ENCODE measurements around the gene CATSPERE.
"Not testable (repeated sequence)": the region's sequence is repeated elsewhere in the genome, so short reads cannot be mapped to it uniquely, and the experiment has no call there.

CATSPERE gene

GRCh38 chr1:244456586-244456985, 4.5 kb upstream of the CATSPERE start:
- Histone ChIP-seq H3K4me3 (ENCODE audit: control insufficient read depth in 1 of 7, extremely low read depth in 1 of 7, insufficient read depth in 4 of 7, low read depth in 2 of 7, low read length in 6 of 7) (no peak overlapping the region), H3K4me1 (ENCODE audit: control extremely low read depth in 1 of 4, control insufficient read depth in 4 of 4, insufficient read depth in 4 of 4, low read length in 3 of 4) (peaks cover 5 to 14% (median 8%) of the 10 kb centered on the region in 4 experiments), H3K27me3 (replicated peaks in 2 of 5; ENCODE audit: control insufficient read depth in 4 of 5, insufficient read depth in 5 of 5, low read length in 4 of 5) (no peaks in the 10 kb centered on the region), H3K27ac (ENCODE audit: insufficient read depth in 1 of 2, low read depth in 1 of 2, low read length in 2 of 2, poor library complexity in 1 of 2, severe bottlenecking in 2 of 2) (no peak overlapping the region), H3K36me3 (ENCODE audit: control insufficient read depth in 4 of 4, insufficient read depth in 4 of 4, low read length in 3 of 4) (no peaks in the 10 kb centered on the region), H3K9me3 (ENCODE audit: control extremely low read depth in 1 of 5, control insufficient read depth in 4 of 5, insufficient read depth in 2 of 5, low read depth in 1 of 5, low read length in 4 of 5) (peaks cover 0 to 3% (median 0%) of the 10 kb centered on the region in 5 experiments)
- POLR2A ChIA-PET: no interaction called here
- no CpG with 5 or more reads among the region's 1 CpG for WGBS (ENCODE audit: insufficient coverage)
- CTCF ChIA-PET: no interaction called here
- DNase-seq: no peak

DNA sequence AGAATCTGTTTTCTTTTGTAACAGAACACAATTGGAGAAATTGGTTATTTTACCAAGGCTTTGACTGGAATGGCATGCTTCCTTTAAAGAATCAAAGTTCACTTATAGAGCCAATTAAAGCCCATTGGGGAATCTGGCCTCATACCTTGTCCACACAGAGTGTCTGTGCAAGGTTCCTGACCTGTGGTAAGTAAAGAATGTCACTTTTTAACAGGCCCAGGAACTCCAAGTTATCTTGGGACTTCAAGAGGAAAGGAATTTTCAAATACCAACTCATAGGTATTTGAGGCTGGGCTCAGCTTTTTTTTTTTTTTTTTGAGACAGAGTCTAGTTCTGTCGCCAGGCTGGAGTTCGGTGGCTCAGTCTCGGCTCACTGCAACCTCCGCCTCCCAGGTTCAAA, 2.3 kb upstream of the CATSPERE start:
- Histone ChIP-seq H3K4me3 (ENCODE audit: control insufficient read depth in 1 of 7, extremely low read depth in 1 of 7, insufficient read depth in 4 of 7, low read depth in 2 of 7, low read length in 6 of 7) (no peak overlapping the region), H3K27ac (ENCODE audit: insufficient read depth in 1 of 2, low read depth in 1 of 2, low read length in 2 of 2, poor library complexity in 1 of 2, severe bottlenecking in 2 of 2) (no peak overlapping the region), H3K9me3 (ENCODE audit: control extremely low read depth in 1 of 5, control insufficient read depth in 4 of 5, insufficient read depth in 2 of 5, low read depth in 1 of 5, low read length in 4 of 5) (peaks cover 0 to 3% (median 0%) of the 10 kb centered on the region in 5 experiments), H3K27me3 (replicated peaks in 2 of 5; ENCODE audit: control insufficient read depth in 4 of 5, insufficient read depth in 5 of 5, low read length in 4 of 5) (no peaks in the 10 kb centered on the region), H3K36me3 (ENCODE audit: control insufficient read depth in 4 of 4, insufficient read depth in 4 of 4, low read length in 3 of 4) (no peaks in the 10 kb centered on the region), H3K4me1 (ENCODE audit: control extremely low read depth in 1 of 4, control insufficient read depth in 4 of 4, insufficient read depth in 4 of 4, low read length in 3 of 4) (peaks cover 2 to 12% (median 8%) of the 10 kb centered on the region in 4 experiments)
- CTCF ChIA-PET: no interaction called here
- no peak for DNase-seq
- POLR2A ChIA-PET: no interaction called here
- WGBS (ENCODE audit: insufficient coverage): no CpG with 5 or more reads among the region's 4 CpGs

- CTCF ChIA-PET: no interaction called here
- POLR2A ChIA-PET: no interaction called here
- DNase-seq: peak; percentile 13 to 31 (median 14)
- no peaks in the 10 kb centered on the region for H3K27me3 ChIP-seq (replicated peaks in 2 of 5; ENCODE audit: control insufficient read depth in 4 of 5, insufficient read depth in 5 of 5, low read length in 4 of 5)
- H3K4me3 ChIP-seq (ENCODE audit: control insufficient read depth in 1 of 7, extremely low read depth in 1 of 7, insufficient read depth in 4 of 7, low read depth in 2 of 7, low read length in 6 of 7): no peak overlapping the region
- no peak overlapping the region for H3K27ac ChIP-seq (ENCODE audit: insufficient read depth in 1 of 2, low read depth in 1 of 2, low read length in 2 of 2, poor library complexity in 1 of 2, severe bottlenecking in 2 of 2)
- H3K9me3 ChIP-seq (ENCODE audit: control extremely low read depth in 1 of 5, control insufficient read depth in 4 of 5, insufficient read depth in 2 of 5, low read depth in 1 of 5, low read length in 4 of 5): peaks cover 0 to 3% (median 0%) of the 10 kb centered on the region in 5 experiments
- peaks cover 2 to 12% (median 8%) of the 10 kb centered on the region in 4 experiments for H3K4me1 ChIP-seq (ENCODE audit: control extremely low read depth in 1 of 4, control insufficient read depth in 4 of 4, insufficient read depth in 4 of 4, low read length in 3 of 4)
- WGBS (ENCODE audit: insufficient coverage): 100% methylated on average over 3 of the region's 4 CpGs
- no peaks in the 10 kb centered on the region for H3K36me3 ChIP-seq (ENCODE audit: control insufficient read depth in 4 of 4, insufficient read depth in 4 of 4, low read length in 3 of 4)
Observed at GRCh38 chr1:244460197-244460596, 876 bp upstream of the CATSPERE start.

DNA sequence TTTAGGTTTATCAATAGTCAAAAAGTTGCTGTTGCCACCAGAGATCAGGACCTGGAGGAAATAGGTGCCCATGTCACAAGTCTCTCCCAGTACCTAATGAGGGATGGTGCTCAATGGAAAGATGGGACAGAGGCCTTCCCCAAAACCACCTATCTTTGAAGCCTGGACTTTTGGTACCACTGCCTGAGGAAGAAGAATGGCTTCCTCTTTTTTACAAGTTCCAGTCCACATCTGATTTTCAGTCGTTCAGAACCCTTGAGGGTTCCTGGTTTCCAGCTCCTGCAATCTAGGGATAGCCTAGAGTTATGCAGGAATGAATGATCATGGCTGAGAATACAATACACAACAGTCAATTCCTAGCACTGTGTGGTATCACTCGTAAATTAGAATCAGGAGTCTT, 5.7 kb downstream of the CATSPERE start:
- H3K9me3 ChIP-seq (ENCODE audit: control extremely low read depth in 1 of 5, control insufficient read depth in 4 of 5, insufficient read depth in 2 of 5, low read depth in 1 of 5, low read length in 4 of 5): no peaks in the 10 kb centered on the region
- no peaks in the 10 kb centered on the region for H3K36me3 ChIP-seq (ENCODE audit: control insufficient read depth in 4 of 4, insufficient read depth in 4 of 4, low read length in 3 of 4)
- no peak for DNase-seq
- H3K27ac ChIP-seq (ENCODE audit: insufficient read depth in 1 of 2, low read depth in 1 of 2, low read length in 2 of 2, poor library complexity in 1 of 2, severe bottlenecking in 2 of 2): no peak overlapping the region
- CTCF ChIA-PET: no interaction called here
- WGBS (ENCODE audit: insufficient coverage): no CpG with 5 or more reads among the region's 2 CpGs
- no peak overlapping the region for H3K4me3 ChIP-seq (ENCODE audit: control insufficient read depth in 1 of 7, extremely low read depth in 1 of 7, insufficient read depth in 4 of 7, low read depth in 2 of 7, low read length in 6 of 7)
- POLR2A ChIA-PET: no interaction called here
- H3K4me1 ChIP-seq (ENCODE audit: control extremely low read depth in 1 of 4, control insufficient read depth in 4 of 4, insufficient read depth in 4 of 4, low read length in 3 of 4): peaks cover 0 to 3% (median under 1%) of the 10 kb centered on the region in 4 experiments
- H3K27me3 ChIP-seq (replicated peaks in 2 of 5; ENCODE audit: control insufficient read depth in 4 of 5, insufficient read depth in 5 of 5, low read length in 4 of 5): no peaks in the 10 kb centered on the region

DNA sequence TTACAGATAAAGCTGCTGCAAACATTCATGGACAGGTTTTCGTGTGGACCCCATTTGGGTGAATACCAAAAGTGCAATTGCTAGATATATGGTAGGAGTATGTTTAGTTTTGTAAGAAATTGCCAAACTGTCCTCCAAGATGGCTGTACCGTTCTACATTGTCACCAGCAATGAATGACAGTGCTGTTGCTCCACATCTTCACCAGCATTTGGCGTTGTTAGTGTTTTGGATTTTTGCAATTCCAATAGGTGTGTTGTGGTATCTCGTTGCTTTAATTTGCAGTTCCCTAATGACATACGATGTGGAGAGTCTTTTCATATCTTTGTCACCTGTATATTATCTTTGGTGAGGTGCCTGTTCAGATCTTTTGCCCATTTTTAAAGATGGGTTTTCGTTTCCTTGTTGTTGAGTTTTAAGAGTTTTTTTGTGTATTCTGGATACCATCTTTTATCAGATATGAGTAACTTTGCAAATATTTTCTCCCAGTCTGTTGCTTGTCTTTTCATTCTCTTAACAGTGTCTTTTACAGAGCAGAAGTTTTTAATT, 12.1 kb downstream of the CATSPERE start:
- Histone ChIP-seq H3K27me3 (replicated peaks in 2 of 5; ENCODE audit: control insufficient read depth in 4 of 5, insufficient read depth in 5 of 5, low read length in 4 of 5) (no peaks in the 10 kb centered on the region), H3K36me3 (ENCODE audit: control insufficient read depth in 4 of 4, insufficient read depth in 4 of 4, low read length in 3 of 4) (no peaks in the 10 kb centered on the region), H3K4me1 (ENCODE audit: control extremely low read depth in 1 of 4, control insufficient read depth in 4 of 4, insufficient read depth in 4 of 4, low read length in 3 of 4) (no peaks in the 10 kb centered on the region), H3K27ac (ENCODE audit: insufficient read depth in 1 of 2, low read depth in 1 of 2, low read length in 2 of 2, poor library complexity in 1 of 2, severe bottlenecking in 2 of 2) (no peak overlapping the region), H3K9me3 (ENCODE audit: control extremely low read depth in 1 of 5, control insufficient read depth in 4 of 5, insufficient read depth in 2 of 5, low read depth in 1 of 5, low read length in 4 of 5) (peaks cover 0 to 4% (median 0%) of the 10 kb centered on the region in 5 experiments), H3K4me3 (ENCODE audit: control insufficient read depth in 1 of 7, extremely low read depth in 1 of 7, insufficient read depth in 4 of 7, low read depth in 2 of 7, low read length in 6 of 7) (no peak overlapping the region)
- ChIA-PET POLR2A (no interaction called here), CTCF (no interaction called here)
- 100% methylated on average over 2 of the region's 6 CpGs for WGBS (ENCODE audit: insufficient coverage)
- no peak for DNase-seq

- H3K36me3 ChIP-seq (ENCODE audit: control insufficient read depth in 4 of 4, insufficient read depth in 4 of 4, low read length in 3 of 4); H3K9me3 ChIP-seq (ENCODE audit: control extremely low read depth in 1 of 5, control insufficient read depth in 4 of 5, insufficient read depth in 2 of 5, low read depth in 1 of 5, low read length in 4 of 5); DNase-seq; H3K4me3 ChIP-seq (ENCODE audit: control insufficient read depth in 1 of 7, extremely low read depth in 1 of 7, insufficient read depth in 4 of 7, low read depth in 2 of 7, low read length in 6 of 7); H3K27me3 ChIP-seq (replicated peaks in 2 of 5; ENCODE audit: control insufficient read depth in 4 of 5, insufficient read depth in 5 of 5, low read length in 4 of 5); POLR2A ChIA-PET; H3K27ac ChIP-seq (ENCODE audit: insufficient read depth in 1 of 2, low read depth in 1 of 2, low read length in 2 of 2, poor library complexity in 1 of 2, severe bottlenecking in 2 of 2); H3K4me1 ChIP-seq (ENCODE audit: control extremely low read depth in 1 of 4, control insufficient read depth in 4 of 4, insufficient read depth in 4 of 4, low read length in 3 of 4): not testable (repeated sequence)
- CTCF ChIA-PET: interaction anchor here (1.0 kb wide), 1 partner anchor 10 kb away, joined by 3 read pairs; no protein-coding TSS in a partner anchor
- WGBS (ENCODE audit: insufficient coverage): no CpG with 5 or more reads among the region's 3 CpGs
Observed at GRCh38 chr1:244484971-244485370, 23.9 kb downstream of the CATSPERE start.

DNA sequence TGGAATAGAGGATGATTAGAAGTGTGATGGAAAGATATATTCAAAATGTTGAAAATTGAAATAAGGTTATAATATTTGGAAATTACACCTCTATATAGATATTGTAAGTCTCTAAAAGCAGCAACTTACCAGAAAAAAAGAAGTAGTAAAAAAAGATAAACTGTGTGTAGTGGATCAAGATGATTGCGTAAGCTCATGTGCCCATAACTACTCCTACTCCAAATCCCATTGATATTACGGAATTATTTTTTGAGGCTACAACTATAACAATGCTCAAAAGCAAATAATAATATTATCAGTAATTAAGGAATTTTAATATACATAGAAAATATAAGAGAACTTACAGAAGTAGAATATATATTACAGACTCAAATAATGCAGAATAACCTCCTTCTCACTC, 33.6 kb downstream of the CATSPERE start:
- no peak for DNase-seq
- CTCF ChIA-PET: no interaction called here
- Histone ChIP-seq H3K27me3 (replicated peaks in 2 of 5; ENCODE audit: control insufficient read depth in 4 of 5, insufficient read depth in 5 of 5, low read length in 4 of 5) (no peaks in the 10 kb centered on the region), H3K9me3 (ENCODE audit: control extremely low read depth in 1 of 5, control insufficient read depth in 4 of 5, insufficient read depth in 2 of 5, low read depth in 1 of 5, low read length in 4 of 5) (no peaks in the 10 kb centered on the region), H3K36me3 (ENCODE audit: control insufficient read depth in 4 of 4, insufficient read depth in 4 of 4, low read length in 3 of 4) (no peaks in the 10 kb centered on the region), H3K4me1 (ENCODE audit: control extremely low read depth in 1 of 4, control insufficient read depth in 4 of 4, insufficient read depth in 4 of 4, low read length in 3 of 4) (no peaks in the 10 kb centered on the region), H3K27ac (ENCODE audit: insufficient read depth in 1 of 2, low read depth in 1 of 2, low read length in 2 of 2, poor library complexity in 1 of 2, severe bottlenecking in 2 of 2) (no peak overlapping the region), H3K4me3 (ENCODE audit: control insufficient read depth in 1 of 7, extremely low read depth in 1 of 7, insufficient read depth in 4 of 7, low read depth in 2 of 7, low read length in 6 of 7) (no peak overlapping the region)
- WGBS (ENCODE audit: insufficient coverage): no CpG with 5 or more reads among the region's 2 CpGs
- POLR2A ChIA-PET: no interaction called here
